ENCODE measurements around the gene GRIK3. TPM values are rescaled to one million over a fixed set of nuclear protein-coding genes. Genes with fewer than 3 reads are reported as not detected.

GRIK3 gene
- total and polyA plus RNA-seq, 12 donors: 0.09 to 3.1 (median 0.69) TPM

- Histone ChIP-seq H3K27me3 (peaks cover 3% of the 10 kb centered on the region), H3K4me3 (no peak overlapping the region), H3K9me3 (replicated peaks in 1 of 3) (no peaks in the 10 kb centered on the region), H3K36me3 (replicated peaks in 1 of 2) (no peaks in the 10 kb centered on the region), H3K27ac (no peak overlapping the region), H3K4me1 (replicated peaks in 1 of 2) (no peaks in the 10 kb centered on the region)
- TF ChIP-seq POLR2A (IDR thresholded peaks at IDR 0.05) (no peak), CTCF (IDR thresholded peaks at IDR 0.05) (no peak)
- no peak for DNase-seq
- intact Hi-C loops (cut with DNase I): no loop called here
- WGBS, 4 donors: 53 to 59% (median 58%) methylated on average over 8 of the region's 8 CpGs
These were observed 195.4 kb downstream of the GRIK3 start for GRCh38 chr1:36838888-36839287.

- H3K4me3 ChIP-seq: no peak overlapping the region
- no peaks in the 10 kb centered on the region for H3K36me3 ChIP-seq (replicated peaks in 1 of 2)
- WGBS, 4 donors: 43 to 50% (median 44%) methylated on average over 3 of the region's 3 CpGs
- intact Hi-C loops (cut with DNase I): no loop called here
- DNase-seq: no peak
- peaks cover 3% of the 10 kb centered on the region for H3K27me3 ChIP-seq
- no peaks in the 10 kb centered on the region for H3K9me3 ChIP-seq (replicated peaks in 1 of 3)
- H3K27ac ChIP-seq: no peak overlapping the region
- TF ChIP-seq CTCF (IDR thresholded peaks at IDR 0.05) (no peak), POLR2A (IDR thresholded peaks at IDR 0.05) (no peak)
- H3K4me1 ChIP-seq (replicated peaks in 1 of 2): no peaks in the 10 kb centered on the region
These were observed 197.4 kb downstream of the GRIK3 start for GRCh38 chr1:36836916-36837315.

- Histone ChIP-seq H3K27ac (no peak overlapping the region), H3K27me3 (peaks cover 3% of the 10 kb centered on the region), H3K4me3 (no peak overlapping the region), H3K9me3 (replicated peaks in 1 of 3) (no peaks in the 10 kb centered on the region), H3K4me1 (replicated peaks in 1 of 2) (no peaks in the 10 kb centered on the region), H3K36me3 (replicated peaks in 1 of 2) (no peaks in the 10 kb centered on the region)
- WGBS, 4 donors: 52 to 70% (median 65%) methylated on average over 6 to 11 of the region's 11 CpGs
- intact Hi-C loops (cut with DNase I): no loop called here
- no peak for DNase-seq
- no peak for TF ChIP-seq POLR2A (IDR thresholded peaks at IDR 0.05)
- no peak for TF ChIP-seq CTCF (IDR thresholded peaks at IDR 0.05)
These were observed 198.0 kb downstream of the GRIK3 start for GRCh38 chr1:36836196-36836883.

GRCh38 chr1:36835696-36836095 is 198.6 kb downstream of the GRIK3 start:
- WGBS, 4 donors: 63 to 76% (median 70%) methylated on average over 4 of the region's 4 CpGs
- Histone ChIP-seq H3K36me3 (replicated peaks in 1 of 2) (no peaks in the 10 kb centered on the region), H3K4me3 (no peak overlapping the region), H3K4me1 (replicated peaks in 1 of 2) (no peaks in the 10 kb centered on the region), H3K27ac (no peak overlapping the region), H3K9me3 (replicated peaks in 1 of 3) (no peaks in the 10 kb centered on the region), H3K27me3 (peaks cover 3% of the 10 kb centered on the region)
- intact Hi-C loops (cut with DNase I): no loop called here
- TF ChIP-seq POLR2A (IDR thresholded peaks at IDR 0.05) (no peak), CTCF (IDR thresholded peaks at IDR 0.05) (no peak)
- DNase-seq: no peak
